GM12872 (cell line): ENCODE results near the gene ZSCAN5B.

Experiments used
- TF ChIP-seq, protein P1 (sequence below): IDR thresholded peaks from 3 replicates; pipeline ENCODE4 v1.5.1; 2011; ENCODE audit warnings: low read depth, mild to moderate bottlenecking, low read length, moderate library complexity; ENCODE audit not compliant: insufficient read depth

Gene ZSCAN5B

DNA sequence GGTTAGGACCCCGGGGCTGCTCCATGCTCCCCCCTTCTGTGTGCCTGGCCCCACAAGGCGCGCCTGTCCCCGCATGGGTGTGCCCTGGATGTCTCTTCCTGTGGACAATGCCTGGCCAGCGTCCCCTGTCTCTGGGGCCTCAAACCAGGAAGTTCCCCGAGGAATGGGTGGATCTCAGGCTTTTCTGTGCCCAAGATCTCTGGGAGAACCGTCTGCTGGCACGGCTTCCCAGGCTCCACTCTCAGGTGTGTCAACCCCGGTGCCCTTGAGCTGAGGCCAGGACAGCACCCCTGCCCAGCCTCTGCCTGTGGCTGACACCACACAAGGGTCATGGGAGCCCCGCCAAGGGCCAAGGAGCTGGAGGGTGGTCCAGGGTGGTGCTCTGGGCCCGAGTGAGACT is 40.8 kb downstream of the ZSCAN5B start:
- TF ChIP-seq, protein P1, sequence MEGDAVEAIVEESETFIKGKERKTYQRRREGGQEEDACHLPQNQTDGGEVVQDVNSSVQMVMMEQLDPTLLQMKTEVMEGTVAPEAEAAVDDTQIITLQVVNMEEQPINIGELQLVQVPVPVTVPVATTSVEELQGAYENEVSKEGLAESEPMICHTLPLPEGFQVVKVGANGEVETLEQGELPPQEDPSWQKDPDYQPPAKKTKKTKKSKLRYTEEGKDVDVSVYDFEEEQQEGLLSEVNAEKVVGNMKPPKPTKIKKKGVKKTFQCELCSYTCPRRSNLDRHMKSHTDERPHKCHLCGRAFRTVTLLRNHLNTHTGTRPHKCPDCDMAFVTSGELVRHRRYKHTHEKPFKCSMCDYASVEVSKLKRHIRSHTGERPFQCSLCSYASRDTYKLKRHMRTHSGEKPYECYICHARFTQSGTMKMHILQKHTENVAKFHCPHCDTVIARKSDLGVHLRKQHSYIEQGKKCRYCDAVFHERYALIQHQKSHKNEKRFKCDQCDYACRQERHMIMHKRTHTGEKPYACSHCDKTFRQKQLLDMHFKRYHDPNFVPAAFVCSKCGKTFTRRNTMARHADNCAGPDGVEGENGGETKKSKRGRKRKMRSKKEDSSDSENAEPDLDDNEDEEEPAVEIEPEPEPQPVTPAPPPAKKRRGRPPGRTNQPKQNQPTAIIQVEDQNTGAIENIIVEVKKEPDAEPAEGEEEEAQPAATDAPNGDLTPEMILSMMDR = no peak

DNA sequence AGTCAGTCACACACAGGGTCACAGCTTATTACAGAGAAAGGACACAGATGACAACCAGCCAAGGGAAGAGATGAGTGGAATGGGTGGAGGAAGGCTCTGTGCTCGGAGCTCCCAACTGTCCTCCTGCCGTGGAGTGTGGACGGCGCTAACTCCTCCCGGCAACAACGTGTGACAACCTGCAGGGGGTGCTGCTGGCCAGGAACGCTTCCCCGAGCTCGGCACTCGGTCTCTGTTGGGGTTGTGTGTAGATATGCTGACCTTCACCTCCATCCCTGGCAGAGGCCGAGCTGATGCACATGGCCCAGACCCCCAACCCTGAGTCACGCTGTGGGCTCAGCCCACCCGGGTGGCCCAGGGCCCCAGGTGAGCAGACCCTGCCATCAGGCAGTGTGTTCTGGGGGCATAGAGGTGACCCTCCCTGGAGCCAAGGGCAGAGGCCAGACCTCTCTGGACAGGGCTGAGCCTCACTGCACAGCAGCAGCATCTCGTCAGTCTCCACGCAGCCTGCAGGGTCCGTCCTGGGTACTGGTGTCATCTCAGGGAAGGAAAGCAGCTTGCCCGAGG is 42.4 kb downstream of the ZSCAN5B start:
- TF ChIP-seq, protein P1 = peak; percentile 46

GRCh38 chr19:56153507-56153906 is 44.1 kb downstream of the ZSCAN5B start:
- TF ChIP-seq, protein P1 = no peak

DNA sequence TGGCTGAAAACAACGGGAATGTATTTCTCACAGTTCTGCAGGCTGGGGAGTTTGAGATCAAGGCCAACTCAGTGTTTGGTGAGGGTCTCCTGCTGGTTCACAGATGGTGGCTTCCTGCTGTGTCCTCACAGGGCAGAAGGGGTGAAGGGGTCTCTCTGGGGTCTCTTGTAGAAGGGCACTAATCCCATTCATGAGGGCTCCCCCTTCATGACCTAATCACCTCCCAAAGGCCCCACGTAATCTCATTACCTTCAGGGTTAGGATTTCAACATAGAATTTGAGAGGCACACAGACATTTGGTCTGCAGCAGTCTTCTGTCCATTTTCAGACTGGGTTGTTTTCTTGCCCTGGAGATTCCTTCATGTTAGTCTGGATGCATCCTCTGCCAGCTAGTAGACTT is 44.9 kb downstream of the ZSCAN5B start:
- TF ChIP-seq, protein P1 = no peak

GRCh38 chr19:56150358-56150757 is 47.2 kb downstream of the ZSCAN5B start:
- TF ChIP-seq, protein P1 = no peak

GRCh38 chr19:56149656-56150038 is 47.9 kb downstream of the ZSCAN5B start:
- TF ChIP-seq, protein P1 = no peak

DNA sequence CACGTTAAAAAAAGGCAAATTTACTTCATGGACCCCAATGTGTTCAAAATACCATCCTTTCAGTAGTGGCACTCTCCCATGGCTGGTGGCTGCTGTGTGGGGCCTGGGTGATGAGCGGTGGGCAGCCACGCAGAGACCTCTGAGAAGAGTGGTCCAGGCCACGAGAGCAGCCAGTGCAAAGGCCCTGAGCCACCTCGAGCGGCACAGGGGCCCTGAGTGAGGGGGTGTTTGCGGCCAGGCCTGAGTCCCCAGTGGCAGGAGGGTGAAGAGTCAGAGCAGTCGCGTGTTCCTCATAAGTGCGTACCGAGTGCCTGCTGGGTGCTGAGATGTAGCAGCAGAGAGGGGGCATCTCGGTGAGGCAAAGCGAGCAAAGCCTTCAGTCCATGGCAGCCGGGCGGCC is 49.5 kb downstream of the ZSCAN5B start:
- TF ChIP-seq, protein P1 = no peak
